Measurements from ENCODE around the gene SDC3.
A peak's percentile ranks its signal among the peaks of the same experiment; 100 is the strongest.

SDC3 gene

DNA sequence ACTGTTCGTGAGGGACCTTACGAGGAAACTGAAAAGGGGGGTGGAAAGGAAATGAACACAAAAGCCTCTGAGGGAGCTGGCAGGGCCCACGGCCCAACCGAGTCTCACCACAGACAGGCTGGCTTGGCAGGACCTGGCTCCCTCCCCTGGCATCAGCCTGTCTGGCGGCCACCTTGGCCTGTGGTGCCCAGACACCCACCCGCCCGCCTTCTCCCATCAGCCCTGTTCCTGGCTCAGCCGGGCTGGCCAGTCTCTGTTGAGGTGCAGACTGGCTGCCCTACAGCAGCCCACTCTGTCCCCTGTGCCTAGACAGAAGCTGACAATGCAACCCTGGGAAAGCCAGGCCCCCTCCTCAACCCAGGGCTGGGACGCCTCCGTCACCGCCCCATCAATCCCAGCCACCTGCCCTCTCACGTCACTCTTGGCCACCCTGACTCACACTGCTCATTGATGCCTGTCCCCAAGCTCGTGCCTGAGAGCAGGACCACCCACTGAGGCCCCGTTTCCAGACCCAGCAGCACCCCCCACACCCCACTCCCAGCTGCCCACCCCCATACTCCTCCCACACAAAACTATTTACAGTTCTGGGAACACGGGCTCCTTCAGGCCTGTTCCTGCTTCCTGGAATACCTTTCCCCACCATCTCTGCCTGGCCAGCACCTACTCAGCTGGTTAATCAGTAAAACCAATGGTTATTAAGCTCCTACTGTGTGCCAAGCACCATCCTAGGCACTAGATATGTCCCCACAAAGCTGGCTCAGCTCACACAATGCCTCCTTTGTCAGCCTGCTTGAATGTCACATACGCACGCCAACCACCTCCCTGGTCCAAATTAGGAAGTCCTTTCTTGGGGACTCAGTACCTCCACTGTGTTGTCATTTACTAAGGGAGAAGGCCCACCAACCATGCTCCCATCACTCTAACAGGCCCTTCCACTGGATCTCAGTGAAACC is 22.7 kb downstream of the SDC3 start:
- 84% methylated on average over 17 of the region's 17 CpGs for WGBS
- H3K4ac ChIP-seq (ENCODE audit: low read depth in 1 of 2, low read length in 2 of 2) = no peak overlapping the region
- H4K8ac ChIP-seq (ENCODE audit: low read length) = no peak overlapping the region
- H3K9ac ChIP-seq (ENCODE audit: low read length) = no peak overlapping the region
- H2BK5ac ChIP-seq (ENCODE audit: low read depth, low read length, poor library complexity, severe bottlenecking) = no peak overlapping the region
- no peak overlapping the region for H2BK120ac ChIP-seq (ENCODE audit: low read depth, low read length)
- no peak overlapping the region for H3K27ac ChIP-seq (ENCODE audit: low read length, poor library complexity, severe bottlenecking)
- no peak overlapping the region for H2BK15ac ChIP-seq (ENCODE audit: low read depth, poor library complexity, severe bottlenecking)
- no peak for DNase-seq
- H3K18ac ChIP-seq (ENCODE audit: low read depth in 1 of 2, low read length in 2 of 2) = peak overlapping the region in 1 of 2 experiments; percentile 13
- H3K4me1 ChIP-seq (ENCODE audit: control insufficient read depth, insufficient read depth, low read depth, low read length) = peaks cover 33% of the 10 kb centered on the region
- H3K36me3 ChIP-seq (ENCODE audit: control insufficient read depth in 1 of 2, insufficient read depth in 2 of 2, low read depth in 1 of 2, low read length in 2 of 2) = no peaks in the 10 kb centered on the region
- peak overlapping the region in 1 of 2 experiments; percentile 55 for H2BK12ac ChIP-seq (ENCODE audit: low read length in 2 of 2)
- no peak overlapping the region for H4K91ac ChIP-seq (ENCODE audit: low read length)
- H3K4me3 ChIP-seq (ENCODE audit: insufficient read depth in 1 of 2, low read depth in 1 of 2, low read length in 2 of 2) = no peak overlapping the region
- peaks cover 49% of the 10 kb centered on the region for H3K79me1 ChIP-seq (replicated peaks; ENCODE audit: low read length, poor library complexity, severe bottlenecking)
- peak overlapping the region in 1 of 2 experiments; percentile 23 for H3K14ac ChIP-seq (ENCODE audit: low read length in 2 of 2)
- no peaks in the 10 kb centered on the region for H3K27me3 ChIP-seq (ENCODE audit: control insufficient read depth in 1 of 2, insufficient read depth in 1 of 2, low read length in 2 of 2)
- no peak overlapping the region for H3K4me2 ChIP-seq (ENCODE audit: low read length, poor library complexity, severe bottlenecking)
- H2AFZ ChIP-seq (ENCODE audit: low read depth, low read length) = no peak overlapping the region
- H3K9me3 ChIP-seq (ENCODE audit: control insufficient read depth, low read length) = no peaks in the 10 kb centered on the region
- H3K23ac ChIP-seq (ENCODE audit: low read length in 2 of 2) = no peak overlapping the region
- H2AK5ac ChIP-seq (ENCODE audit: low read length, severe bottlenecking) = no peak overlapping the region

GRCh38 chr1:30884723-30885122 is 23.8 kb downstream of the SDC3 start:
- no peak overlapping the region for H4K8ac ChIP-seq (ENCODE audit: low read length)
- H3K79me1 ChIP-seq (replicated peaks; ENCODE audit: low read length, poor library complexity, severe bottlenecking) = peaks cover 49% of the 10 kb centered on the region
- 100% methylated on average over 2 of the region's 5 CpGs for WGBS
- no peak overlapping the region for H2BK5ac ChIP-seq (ENCODE audit: low read depth, low read length, poor library complexity, severe bottlenecking)
- no peak overlapping the region for H3K14ac ChIP-seq (ENCODE audit: low read length in 2 of 2)
- H3K27me3 ChIP-seq (ENCODE audit: control insufficient read depth in 1 of 2, insufficient read depth in 1 of 2, low read length in 2 of 2) = no peaks in the 10 kb centered on the region
- H3K27ac ChIP-seq (ENCODE audit: low read length, poor library complexity, severe bottlenecking) = no peak overlapping the region
- H3K4me3 ChIP-seq (ENCODE audit: insufficient read depth in 1 of 2, low read depth in 1 of 2, low read length in 2 of 2) = no peak overlapping the region
- no peaks in the 10 kb centered on the region for H3K9me3 ChIP-seq (ENCODE audit: control insufficient read depth, low read length)
- no peak overlapping the region for H2BK12ac ChIP-seq (ENCODE audit: low read length in 2 of 2)
- no peak overlapping the region for H3K9ac ChIP-seq (ENCODE audit: low read length)
- peaks cover 32% of the 10 kb centered on the region for H3K4me1 ChIP-seq (ENCODE audit: control insufficient read depth, insufficient read depth, low read depth, low read length)
- no peak overlapping the region for H2BK15ac ChIP-seq (ENCODE audit: low read depth, poor library complexity, severe bottlenecking)
- DNase-seq = no peak
- H3K4ac ChIP-seq (ENCODE audit: low read depth in 1 of 2, low read length in 2 of 2) = no peak overlapping the region
- H3K23ac ChIP-seq (ENCODE audit: low read length in 2 of 2) = no peak overlapping the region
- H4K91ac ChIP-seq (ENCODE audit: low read length) = no peak overlapping the region
- H2AFZ ChIP-seq (ENCODE audit: low read depth, low read length) = no peak overlapping the region
- no peak overlapping the region for H2AK5ac ChIP-seq (ENCODE audit: low read length, severe bottlenecking)
- H2BK120ac ChIP-seq (ENCODE audit: low read depth, low read length) = no peak overlapping the region
- no peaks in the 10 kb centered on the region for H3K36me3 ChIP-seq (ENCODE audit: control insufficient read depth in 1 of 2, insufficient read depth in 2 of 2, low read depth in 1 of 2, low read length in 2 of 2)
- no peak overlapping the region for H3K18ac ChIP-seq (ENCODE audit: low read depth in 1 of 2, low read length in 2 of 2)
- H3K4me2 ChIP-seq (ENCODE audit: low read length, poor library complexity, severe bottlenecking) = no peak overlapping the region

- Histone ChIP-seq H3K79me1 (replicated peaks; ENCODE audit: low read length, poor library complexity, severe bottlenecking) (peaks cover 42% of the 10 kb centered on the region), H2BK120ac (ENCODE audit: low read depth, low read length) (no peak overlapping the region), H3K27ac (ENCODE audit: low read length, poor library complexity, severe bottlenecking) (no peak overlapping the region), H3K27me3 (ENCODE audit: control insufficient read depth in 1 of 2, insufficient read depth in 1 of 2, low read length in 2 of 2) (no peaks in the 10 kb centered on the region), H3K4me2 (ENCODE audit: low read length, poor library complexity, severe bottlenecking) (no peak overlapping the region), H2AK5ac (ENCODE audit: low read length, severe bottlenecking) (no peak overlapping the region), H2BK5ac (ENCODE audit: low read depth, low read length, poor library complexity, severe bottlenecking) (no peak overlapping the region), H3K18ac (ENCODE audit: low read depth in 1 of 2, low read length in 2 of 2) (no peak overlapping the region), H3K23ac (ENCODE audit: low read length in 2 of 2) (no peak overlapping the region), H3K4me1 (ENCODE audit: control insufficient read depth, insufficient read depth, low read depth, low read length) (peaks cover 31% of the 10 kb centered on the region), H4K91ac (ENCODE audit: low read length) (no peak overlapping the region), H3K36me3 (ENCODE audit: control insufficient read depth in 1 of 2, insufficient read depth in 2 of 2, low read depth in 1 of 2, low read length in 2 of 2) (peaks cover 0 to 1% of the 10 kb centered on the region in 2 experiments), H2BK15ac (ENCODE audit: low read depth, poor library complexity, severe bottlenecking) (no peak overlapping the region), H2BK12ac (ENCODE audit: low read length in 2 of 2) (no peak overlapping the region), H3K4me3 (ENCODE audit: insufficient read depth in 1 of 2, low read depth in 1 of 2, low read length in 2 of 2) (no peak overlapping the region), H3K9ac (ENCODE audit: low read length) (no peak overlapping the region), H3K4ac (ENCODE audit: low read depth in 1 of 2, low read length in 2 of 2) (no peak overlapping the region), H2AFZ (ENCODE audit: low read depth, low read length) (no peak overlapping the region), H3K9me3 (ENCODE audit: control insufficient read depth, low read length) (no peaks in the 10 kb centered on the region), H3K14ac (ENCODE audit: low read length in 2 of 2) (no peak overlapping the region), H4K8ac (ENCODE audit: low read length) (no peak overlapping the region)
- 89% methylated on average over 17 of the region's 18 CpGs for WGBS
- no peak for DNase-seq
Measured at GRCh38 chr1:30883389-30884172, 25.0 kb downstream of the SDC3 start.

Measured in mesenchymal stem cell (in vitro differentiated cells and primary cell).